GM12891 (cell line): ENCODE data around the gene ZPR1.

ENCODE experiments used
- POLR2A ChIP-seq: IDR thresholded peaks from 2 replicates; pipeline ENCODE4 v1.6.1; 2011; ENCODE audit warnings: low read depth, low read length, control low read depth
- POU2F2 ChIP-seq: IDR thresholded peaks from 2 replicates; pipeline ENCODE4 v1.6.1; 2011; ENCODE audit warnings: low read depth, mild to moderate bottlenecking, control low read depth, low read length, moderate library complexity
- TAF1 ChIP-seq: IDR thresholded peaks from 2 replicates; pipeline ENCODE4 v1.6.1; 2011; ENCODE audit warnings: low read depth, low read length, control low read depth

DNA sequence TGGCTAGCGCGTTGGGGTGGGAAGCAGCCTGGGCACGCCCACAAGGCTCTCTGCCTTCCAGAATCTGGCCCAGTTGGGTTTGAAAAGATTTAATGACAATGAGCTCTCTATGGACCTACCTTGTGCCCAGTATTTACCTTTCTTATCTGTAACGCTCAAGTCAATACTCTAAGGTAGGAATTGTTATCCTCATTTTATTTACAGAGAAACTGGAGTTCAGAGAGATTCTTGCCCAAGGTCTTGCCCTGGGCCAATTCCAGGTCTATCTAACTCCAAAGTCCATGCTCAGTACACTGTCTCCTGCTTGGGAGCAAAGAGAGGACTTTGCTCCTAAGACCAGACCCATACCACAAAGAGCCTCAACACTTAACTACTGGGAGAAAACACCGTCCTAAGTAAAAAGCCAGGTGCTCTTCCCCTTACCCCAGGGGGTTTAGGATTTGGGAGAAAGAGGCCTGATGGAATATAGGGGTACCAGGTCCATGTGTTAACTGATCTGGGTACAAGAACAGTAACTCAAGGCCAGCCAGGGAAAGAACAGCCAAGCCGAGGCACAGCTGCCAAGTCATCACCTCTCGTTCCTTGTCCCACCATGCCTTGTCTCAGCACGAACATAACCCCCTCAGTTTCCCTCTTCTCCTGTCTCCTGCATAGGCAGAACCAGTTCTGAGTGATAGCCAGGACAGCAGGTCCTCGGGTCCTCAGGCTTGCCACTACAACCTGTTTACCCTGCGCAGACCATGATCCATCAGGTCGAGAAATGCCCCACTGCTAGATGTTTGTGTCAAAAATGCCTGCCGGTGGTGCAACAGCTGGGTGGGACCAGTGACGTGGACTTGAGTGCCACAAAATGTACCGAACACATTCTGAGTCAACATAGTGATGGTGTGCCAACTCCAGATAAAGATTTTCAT, 20.7 kb upstream of the ZPR1 start:
- no peak for TF ChIP-seq POU2F2
- TF ChIP-seq POLR2A: no peak
- TF ChIP-seq TAF1: no peak
